ENCODE results near the gene LRRC2.

The LRRC2 gene

DNA sequence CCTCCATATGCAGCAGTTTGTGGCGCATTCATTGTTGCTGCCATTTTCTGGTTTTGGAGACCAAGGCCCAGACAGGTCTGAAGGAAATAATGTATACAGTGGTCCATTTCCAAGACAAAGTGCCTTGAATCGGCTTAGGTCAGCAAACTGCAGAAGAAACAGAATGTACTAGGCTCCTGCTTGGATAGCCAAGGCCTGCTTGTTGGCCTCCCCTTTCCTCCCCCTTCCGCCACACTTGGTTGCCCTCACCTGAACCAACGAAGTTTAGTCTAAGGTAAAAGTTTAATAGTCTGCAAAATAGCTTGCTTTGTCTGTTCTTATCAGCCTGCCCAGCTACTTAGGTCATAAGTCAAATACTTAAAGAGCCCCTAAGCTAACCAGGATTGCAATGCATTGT, 80.3 kb downstream of the LRRC2 start:
- Histone ChIP-seq H3K36me3 (no peaks in the 10 kb centered on the region), H3K4me1 (peaks cover 0 to 4% (median 0%) of the 10 kb centered on the region in 4 donors), H3K27me3 (peaks cover 0 to 18% of the 10 kb centered on the region in 2 donors), H3K4me3 (no peak overlapping the region), H3K9me3 (no peaks in the 10 kb centered on the region), H3K27ac (no peak overlapping the region)
- TF ChIP-seq, protein P1, sequence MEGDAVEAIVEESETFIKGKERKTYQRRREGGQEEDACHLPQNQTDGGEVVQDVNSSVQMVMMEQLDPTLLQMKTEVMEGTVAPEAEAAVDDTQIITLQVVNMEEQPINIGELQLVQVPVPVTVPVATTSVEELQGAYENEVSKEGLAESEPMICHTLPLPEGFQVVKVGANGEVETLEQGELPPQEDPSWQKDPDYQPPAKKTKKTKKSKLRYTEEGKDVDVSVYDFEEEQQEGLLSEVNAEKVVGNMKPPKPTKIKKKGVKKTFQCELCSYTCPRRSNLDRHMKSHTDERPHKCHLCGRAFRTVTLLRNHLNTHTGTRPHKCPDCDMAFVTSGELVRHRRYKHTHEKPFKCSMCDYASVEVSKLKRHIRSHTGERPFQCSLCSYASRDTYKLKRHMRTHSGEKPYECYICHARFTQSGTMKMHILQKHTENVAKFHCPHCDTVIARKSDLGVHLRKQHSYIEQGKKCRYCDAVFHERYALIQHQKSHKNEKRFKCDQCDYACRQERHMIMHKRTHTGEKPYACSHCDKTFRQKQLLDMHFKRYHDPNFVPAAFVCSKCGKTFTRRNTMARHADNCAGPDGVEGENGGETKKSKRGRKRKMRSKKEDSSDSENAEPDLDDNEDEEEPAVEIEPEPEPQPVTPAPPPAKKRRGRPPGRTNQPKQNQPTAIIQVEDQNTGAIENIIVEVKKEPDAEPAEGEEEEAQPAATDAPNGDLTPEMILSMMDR (IDR thresholded peaks at IDR 0.05), result no peak
- intact Hi-C loops (cut with DNase I; ENCODE audit: low total_unique reads), result loop anchor here (10.0 kb wide), 1 partner anchor 149 kb away; no protein-coding TSS in a partner anchor
- no peak for DNase-seq

GRCh38 chr3:46484911-46485778, 81.0 kb downstream of the LRRC2 start:
- Histone ChIP-seq H3K27ac (no peak overlapping the region), H3K4me3 (no peak overlapping the region), H3K36me3 (no peaks in the 10 kb centered on the region), H3K4me1 (peaks cover 0 to 4% (median 0%) of the 10 kb centered on the region in 4 donors), H3K9me3 (no peaks in the 10 kb centered on the region), H3K27me3 (peaks cover 0 to 24% of the 10 kb centered on the region in 2 donors)
- intact Hi-C loops (cut with DNase I; ENCODE audit: low total_unique reads), result loop anchor here (10.0 kb wide), 1 partner anchor 150 kb away; no protein-coding TSS in a partner anchor
- DNase-seq, result no peak
- TF ChIP-seq, protein P1 (IDR thresholded peaks at IDR 0.05), result no peak

DNA sequence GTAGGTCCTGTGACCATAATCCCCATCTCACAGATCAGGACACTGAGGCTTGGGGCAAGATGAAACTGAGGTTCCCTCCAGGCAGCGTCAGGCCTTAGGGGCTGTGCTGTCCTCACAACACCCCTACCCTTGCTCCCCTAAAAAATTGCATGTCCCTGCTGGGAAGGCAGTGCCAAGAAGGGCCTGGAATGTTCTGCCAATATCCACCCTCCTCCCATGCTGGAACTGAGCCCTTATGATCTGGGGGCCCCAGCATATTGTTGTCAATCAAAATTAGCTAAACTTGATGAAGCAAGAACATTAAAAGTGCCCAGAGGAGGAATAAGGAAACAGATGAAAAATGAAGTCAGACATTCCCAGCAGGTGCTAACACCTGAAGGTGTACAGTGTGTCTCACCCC, 81.7 kb downstream of the LRRC2 start:
- H3K4me1 ChIP-seq, result peaks cover 0 to 4% (median 0%) of the 10 kb centered on the region in 4 donors
- TF ChIP-seq, protein P1 (IDR thresholded peaks at IDR 0.05), result no peak
- intact Hi-C loops (cut with DNase I; ENCODE audit: low total_unique reads), result loop anchor here (10.0 kb wide), 1 partner anchor 150 kb away; no protein-coding TSS in a partner anchor
- DNase-seq, result no peak
- H3K36me3 ChIP-seq, result no peaks in the 10 kb centered on the region
- peaks cover 0 to 26% of the 10 kb centered on the region in 2 donors for H3K27me3 ChIP-seq
- H3K4me3 ChIP-seq, result no peak overlapping the region
- no peaks in the 10 kb centered on the region for H3K9me3 ChIP-seq
- no peak overlapping the region for H3K27ac ChIP-seq

DNA sequence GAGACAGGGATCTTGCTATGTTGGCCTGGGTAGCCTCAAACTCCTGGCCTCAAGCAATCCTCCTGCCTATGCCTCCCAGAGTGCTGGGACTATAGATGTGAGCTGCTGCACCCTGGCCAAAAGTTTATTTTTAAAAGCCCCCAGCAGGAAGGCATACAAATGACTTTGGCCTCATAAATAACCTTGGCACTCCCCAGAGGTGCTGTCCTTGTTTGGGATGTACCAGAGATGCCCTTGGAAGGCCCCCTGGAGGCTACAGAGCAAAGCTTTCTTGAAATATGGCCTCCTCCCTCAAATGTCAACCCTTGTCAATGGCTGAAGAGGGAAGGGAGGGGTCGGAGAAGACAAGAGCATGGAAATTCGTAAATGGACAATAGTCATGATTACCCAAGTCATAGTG, 82.3 kb downstream of the LRRC2 start:
- Histone ChIP-seq H3K27ac (no peak overlapping the region), H3K4me1 (peaks cover 0 to 3% (median 0%) of the 10 kb centered on the region in 4 donors), H3K36me3 (no peaks in the 10 kb centered on the region), H3K27me3 (peaks cover 0 to 27% of the 10 kb centered on the region in 2 donors), H3K9me3 (no peaks in the 10 kb centered on the region), H3K4me3 (no peak overlapping the region)
- no peak for DNase-seq
- TF ChIP-seq, protein P1 (IDR thresholded peaks at IDR 0.05), result no peak
- intact Hi-C loops (cut with DNase I; ENCODE audit: low total_unique reads), result loop anchor here (10.0 kb wide), 1 partner anchor 151 kb away; no protein-coding TSS in a partner anchor

DNA sequence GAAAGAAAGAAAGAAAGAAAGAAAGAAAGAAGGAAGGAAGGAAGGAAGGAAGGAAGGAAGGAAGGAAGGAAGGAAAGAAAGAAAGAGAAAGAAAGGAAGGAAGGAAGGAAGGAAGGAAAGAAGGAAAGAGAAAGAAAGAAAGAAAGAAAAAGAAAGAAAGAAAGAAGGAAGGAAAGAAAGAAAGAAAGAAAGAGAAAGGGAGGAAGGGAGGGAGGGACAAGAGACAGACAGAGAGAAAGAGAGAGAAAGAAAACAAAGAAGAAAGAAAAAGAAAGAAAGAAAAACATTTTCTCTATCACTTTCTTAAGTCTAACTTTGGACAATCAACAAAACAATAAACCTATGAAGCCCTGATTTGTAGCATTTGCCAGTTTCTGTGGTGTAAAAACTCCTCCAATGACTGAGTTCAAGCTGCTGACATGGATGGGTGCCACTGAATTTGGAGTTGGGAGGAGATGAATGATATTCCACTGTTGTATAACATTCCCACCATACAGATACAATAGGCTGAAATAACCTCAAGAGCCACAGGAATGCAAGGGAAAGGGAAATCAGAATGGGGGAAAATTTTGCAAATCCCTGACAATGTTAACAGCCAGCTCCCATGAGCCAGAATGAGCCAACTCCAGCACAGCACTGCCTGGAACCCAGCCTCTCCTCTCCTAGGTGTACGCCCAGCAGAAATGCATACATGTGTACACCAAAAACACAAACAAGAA, 83.3 kb downstream of the LRRC2 start:
- TF ChIP-seq, protein P1 (IDR thresholded peaks at IDR 0.05), result no peak
- H3K27me3 ChIP-seq, result peaks cover 0 to 27% of the 10 kb centered on the region in 2 donors
- no peak for DNase-seq
- H3K4me1 ChIP-seq, result no peaks in the 10 kb centered on the region
- H3K9me3 ChIP-seq, result no peaks in the 10 kb centered on the region
- no peak overlapping the region for H3K27ac ChIP-seq
- intact Hi-C loops (cut with DNase I; ENCODE audit: low total_unique reads), result loop anchor here (10.0 kb wide), 1 partner anchor 152 kb away; no protein-coding TSS in a partner anchor
- H3K36me3 ChIP-seq, result no peaks in the 10 kb centered on the region
- H3K4me3 ChIP-seq, result no peak overlapping the region

Measured in tibial artery (tissue), 4 donors.